HepG2 (cell line): ENCODE measurements around the gene GDI1. TPM values are rescaled to one million over a fixed set of nuclear protein-coding genes. Genes with fewer than 3 reads are reported as not detected.

Source experiments
- ATAC-seq: fragments of 200-7000 bp; cut with Tn5 transposase; 3 replicates; pipeline ENCODE4 v1.9.1; 2020; ENCODE audit warnings: mild to moderate bottlenecking, moderate library complexity
- BruUV-seq: library from RNA; stranded (reverse); fragments of 400-500 nt; replicated peaks from 2 replicates; lab custom pipeline; 2021; lab: Mats Ljungman, UMichigan
- CTCF ChIA-PET: fragments of 300-600 bp; formaldehyde crosslinking; extraction: SDS; loops from one replicate; lab custom pipeline; 2021; ENCODE audit warnings: low total read pairs, inconsistent platforms, low intra/inter-chr PET ratio; lab: Yijun Ruan, JAX
- POLR2A ChIA-PET: fragments of 350-600 bp; sonication (Branson Sonifier 250); formaldehyde crosslinking; loops from one replicate; lab custom pipeline; 2020; ENCODE audit warnings: antibody characterized with exemption, inconsistent platforms; lab: Yijun Ruan, JAX
- DNase-seq: peaks from one replicate; pipeline ENCODE4 v3.0.0-alpha.2; 2015; ENCODE audit warnings: low spot score
- FAIRE-seq: peaks from 3 replicates; lab custom pipeline; 2011; peaks lifted over from hg19 to GRCh38; lab: Jason Lieb, UNC
- H2AFZ ChIP-seq: one replicate; pipeline ENCODE4 v1.6.1; 2011; ENCODE audit warnings: low read length, inconsistent platforms
- H3K27ac ChIP-seq: fragments of 300-600 bp; 3 replicates; pipeline ENCODE4 v1.8.0; 2011; ENCODE audit warnings: mixed run types, mild to moderate bottlenecking, mixed read lengths, low read length, inconsistent platforms; ENCODE audit not compliant: insufficient read depth; ENCODE audit errors: extremely low read length
- H3K27me3 ChIP-seq, 2 experiments: fragments of 200-600 bp in 1 of 2; 2 replicates in 1 of 2; 3 replicates in 1 of 2; pipeline versions ENCODE4 v1.6.0 to v1.8.0; 2011; ENCODE audit warnings: low read length in 2 of 2, mild to moderate bottlenecking in 2 of 2, moderate library complexity in 2 of 2, inconsistent platforms in 1 of 2; ENCODE audit not compliant: insufficient read depth in 2 of 2, control insufficient read depth in 1 of 2
- H3K36me3 ChIP-seq, 2 experiments: fragments of 200-600 bp in 1 of 2; replicated peaks in 1 of 2; 2 replicates in 1 of 2; 3 replicates in 1 of 2; pipeline versions ENCODE4 v1.5.1 to v1.8.0; 2011; ENCODE audit warnings: low read length in 2 of 2, inconsistent platforms in 1 of 2; ENCODE audit not compliant: insufficient read depth in 2 of 2, control insufficient read depth in 1 of 2
- H3K4me1 ChIP-seq: 2 replicates; pipeline ENCODE4 v1.5.1; 2012; ENCODE audit warnings: low read length, inconsistent platforms; ENCODE audit not compliant: insufficient read depth
- H3K4me2 ChIP-seq: 2 replicates; pipeline ENCODE4 v1.6.0; 2011; ENCODE audit warnings: low read depth, low read length, inconsistent platforms
- H3K4me3 ChIP-seq, 3 experiments: fragments of 200-600 bp in 1 of 3; sonication (generic), shearing (Covaris generic) in 1 of 3; replicated peaks in 1 of 3; 2 replicates each; pipeline ENCODE4 v1.5.1; 2011 to 2016; ENCODE audit warnings: low read length in 3 of 3, inconsistent platforms in 2 of 3, low read depth in 2 of 3, mild to moderate bottlenecking in 2 of 3, control low read depth in 1 of 3, mixed read lengths in 1 of 3; ENCODE audit not compliant: insufficient read depth in 1 of 3
- H3K79me2 ChIP-seq: one replicate; pipeline ENCODE4 v1.6.1; 2011; ENCODE audit warnings: low read length, inconsistent platforms; ENCODE audit not compliant: insufficient read depth
- H3K9ac ChIP-seq: 2 replicates; pipeline ENCODE4 v1.6.0; 2011; ENCODE audit warnings: mild to moderate bottlenecking, low read depth, low read length, inconsistent platforms; ENCODE audit not compliant: insufficient read depth
- H3K9me3 ChIP-seq: 2 replicates; pipeline ENCODE4 v1.5.1; 2012; ENCODE audit warnings: mild to moderate bottlenecking, low read length
- H4K20me1 ChIP-seq: 2 replicates; pipeline ENCODE4 v1.6.0; 2011; ENCODE audit warnings: inconsistent platforms, mild to moderate bottlenecking, low read length, moderate library complexity; ENCODE audit not compliant: insufficient read depth
- CCDC6 ChIP-seq: sonication (generic); formaldehyde crosslinking; IDR thresholded peaks from 2 replicates; pipeline ENCODE4 v1.8.1; 2022; ENCODE audit warnings: mild to moderate bottlenecking, missing genetic modification reagents, moderate library complexity
- FOXK1 ChIP-seq: sonication (generic); formaldehyde crosslinking; IDR thresholded peaks from 2 replicates; pipeline ENCODE4 v1.4.0; 2020; ENCODE audit warnings: low read depth, missing genetic modification reagents, borderline replicate concordance
- GLI4 ChIP-seq: sonication (generic); formaldehyde crosslinking; IDR thresholded peaks from 2 replicates; pipeline ENCODE4 v1.5.1; 2020; ENCODE audit warnings: missing genetic modification reagents, mild to moderate bottlenecking, moderate library complexity, borderline replicate concordance
- GPN1 ChIP-seq: sonication (generic); formaldehyde crosslinking; IDR thresholded peaks from 2 replicates; pipeline ENCODE4 v1.5.1; 2020; ENCODE audit warnings: missing genetic modification reagents, borderline replicate concordance
- KDM2A ChIP-seq: sonication (generic); formaldehyde crosslinking; IDR thresholded peaks from 2 replicates; pipeline ENCODE4 v1.4.0; 2020; ENCODE audit warnings: low read depth, missing genetic modification reagents, borderline replicate concordance
- KMT2A ChIP-seq: sonication (generic); formaldehyde crosslinking; IDR thresholded peaks from 2 replicates; pipeline ENCODE4 v1.4.0; 2020; ENCODE audit warnings: missing genetic modification reagents
- MAZ ChIP-seq, 2 experiments: sonication (generic) in 1 of 2; formaldehyde crosslinking in 1 of 2; IDR thresholded peaks; 2 replicates each; pipeline versions ENCODE4 v1.5.0 to v1.6.1; 2012 to 2020; ENCODE audit warnings: low read depth in 2 of 2, mild to moderate bottlenecking in 2 of 2, borderline replicate concordance in 1 of 2, improper control_type of control experiment in 1 of 2, low read length in 1 of 2, missing genetic modification reagents in 1 of 2, moderate library complexity in 1 of 2
- MIER2 ChIP-seq: IDR thresholded peaks from 2 replicates; pipeline ENCODE4 v1.6.1; 2016; ENCODE audit warnings: missing biosample characterization, missing genetic modification reagents
- RARG ChIP-seq: sonication (generic); formaldehyde crosslinking; IDR thresholded peaks from 2 replicates; pipeline ENCODE4 v1.4.0; 2020; ENCODE audit warnings: low read depth, mild to moderate bottlenecking, missing genetic modification reagents
- RNF2 ChIP-seq: fragments of 450-650 bp; conservative IDR thresholded peaks from 2 replicates; pipeline ENCODE4 v1.6.1; 2016; ENCODE audit warnings: low read depth
- RORA ChIP-seq: sonication (generic); formaldehyde crosslinking; IDR thresholded peaks from 2 replicates; pipeline ENCODE4 v1.5.0; 2020; ENCODE audit warnings: mild to moderate bottlenecking, missing genetic modification reagents, moderate library complexity
- TFAP4 ChIP-seq: sonication (generic); IDR thresholded peaks from 2 replicates; pipeline ENCODE4 v1.6.1; 2016; ENCODE audit warnings: low read depth, borderline replicate concordance
- ZBED4 ChIP-seq: sonication (generic); formaldehyde crosslinking; IDR thresholded peaks from 2 replicates; pipeline ENCODE4 v1.4.0; 2020; ENCODE audit warnings: missing genetic modification reagents, borderline replicate concordance
- ZFYVE20 ChIP-seq: sonication (generic); formaldehyde crosslinking; IDR thresholded peaks from 2 replicates; pipeline ENCODE4 v1.8.0; 2023; ENCODE audit warnings: low read depth, mild to moderate bottlenecking, moderate library complexity, missing genetic modification reagents, borderline replicate concordance
- ZNF629 ChIP-seq: sonication (generic); formaldehyde crosslinking; conservative IDR thresholded peaks from 2 replicates; pipeline ENCODE4 v1.5.0; 2020; ENCODE audit warnings: missing genetic modification reagents
- ZNF790 ChIP-seq: sonication (generic); formaldehyde crosslinking; IDR thresholded peaks from 2 replicates; pipeline ENCODE4 v1.8.0; 2022; ENCODE audit warnings: missing genetic modification reagents, mild to moderate bottlenecking, borderline replicate concordance
- ZNF879 ChIP-seq: sonication (generic); formaldehyde crosslinking; IDR thresholded peaks from 2 replicates; pipeline ENCODE4 v1.8.1; 2023; ENCODE audit warnings: missing genetic modification reagents
- WGBS: methylation state at CpG from one replicate; pipeline ENCODE4 v1.1.6; 2017; ENCODE audit warnings: low lambda C conversion rate; 5-methylcytosine and 5-hydroxymethylcytosine counted together
- in situ Hi-C: cut with HindIII; loops from 2 replicates; pipeline ENCODE4 v1.10.0; 2017; ENCODE audit warnings: low pct_unique_long_range_greater_than_20kb; ENCODE audit not compliant: extremely low pct_ligation_motif_present
- intact Hi-C: fragments of 100-400 bp; cut with micrococcal nuclease; formaldehyde crosslinking; loops from one replicate; pipeline ENCODE4 v1.10.0; 2022; ENCODE audit not compliant: unreplicated experiment
- polyA plus RNA-seq, 8 experiments: library from polyadenylated mRNA; depleted of rRNA in 3 of 8; stranded (reverse) in 7 of 8; unstranded in 1 of 8; fragments of >200 nt; fragmentation: Illumina TruSeq in 4 of 8; extraction: Trizol in 4 of 8; gene quantifications; 2 replicates each; pipeline versions ENCODE4 v1.2.1 to v1.2.3, GENCODE V29; 2011 to 2016; ENCODE audit warnings: low read depth in 4 of 8, missing spikeins in 1 of 8, mixed read lengths in 1 of 8; ENCODE audit not compliant: insufficient read depth in 1 of 8
- total RNA-seq, 5 experiments: library from RNA; depleted of rRNA; stranded (reverse); fragments of >200 nt; fragmentation: Illumina TruSeq; extraction: Trizol; gene quantifications; 2 replicates each; pipeline ENCODE4 v1.2.3, GENCODE V29; 2016; ENCODE audit warnings: low read depth in 1 of 5
- TF ChIP-seq, protein P1 (sequence below): sonication (generic); formaldehyde crosslinking; IDR thresholded peaks from 2 replicates; pipeline ENCODE4 v1.9.0; 2021; ENCODE audit warnings: missing genetic modification reagents, borderline replicate concordance

Gene GDI1
- total and polyA plus RNA-seq, 2 of the 13 experiments (the other 11 are each of a cell fraction or from before 2014, with no cell fraction given) = 17.4 to 105 TPM

DNA sequence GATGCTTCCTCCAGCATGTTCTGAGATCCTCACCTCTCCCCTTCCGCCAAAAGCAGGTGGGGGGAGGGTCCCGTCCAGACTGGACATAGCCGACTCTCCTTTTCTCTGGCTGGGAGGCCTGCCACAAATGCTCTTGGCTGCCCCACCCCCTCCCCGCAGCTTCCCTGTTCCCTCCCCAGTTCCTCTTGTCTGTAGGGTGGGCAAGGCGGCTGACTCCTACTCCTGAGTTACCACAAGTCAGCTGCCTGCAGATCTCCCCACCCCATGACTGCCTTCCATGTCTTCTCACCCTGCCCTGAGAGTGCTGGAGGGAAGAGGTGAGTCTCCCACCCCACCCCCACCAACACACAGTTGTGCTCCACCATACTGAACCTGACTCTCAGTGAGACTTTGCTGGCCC lies 5.6 kb upstream of the GDI1 start:
- Histone ChIP-seq H3K9me3 (no peaks in the 10 kb centered on the region), H3K36me3 (no peaks in the 10 kb centered on the region; a peak in 3 of 5 replicates), H3K4me1 (peaks cover 33% of the 10 kb centered on the region), H3K4me2 (no peak overlapping the region), H3K9ac (no peak overlapping the region), H3K79me2 (peaks cover 15% of the 10 kb centered on the region), H3K4me3 (no peak overlapping the region), H3K27ac (no peak overlapping the region), H4K20me1 (no peaks in the 10 kb centered on the region), H2AFZ (no peak overlapping the region), H3K27me3 (no peaks in the 10 kb centered on the region)
- intact Hi-C loops = no loop called here
- ATAC-seq (no peak), DNase-seq (no peak), FAIRE-seq (no peak)
- BruUV-seq = no TSS peak
- ChIA-PET POLR2A (interaction anchor here (1.3 kb wide), 1 partner anchor 20 kb away, joined by 3 read pairs; the partner anchor contains the start of gene TAFAZZIN), CTCF (no interaction called here)
- 100% methylated on average over 2 of the region's 5 CpGs for WGBS
- in situ Hi-C loops = no loop called here
- TF ChIP-seq GPN1 (no peak), ZNF629 (CRISPR knock-in tag) (no peak), ZNF879 (CRISPR knock-in tag) (no peak), GLI4 (no peak), RORA (no peak), MIER2 (no peak), RNF2 (no peak), KDM2A (CRISPR knock-in tag) (no peak), ZFYVE20 (no peak), TFAP4 (no peak), RARG (CRISPR knock-in tag) (no peak), CCDC6 (CRISPR knock-in tag) (no peak), FOXK1 (CRISPR knock-in tag) (no peak), ZNF790 (CRISPR knock-in tag) (no peak), ZBED4 (CRISPR knock-in tag) (no peak), KMT2A (CRISPR knock-in tag) (no peak), MAZ (IDR thresholded peaks at IDR 0.05; ENCODE audit: borderline replicate concordance, low read depth, low read length) (no peak), MAZ (CRISPR knock-in tag; IDR thresholded peaks at IDR 0.05; ENCODE audit: low read depth) (no peak)
- TF ChIP-seq, protein P1, sequence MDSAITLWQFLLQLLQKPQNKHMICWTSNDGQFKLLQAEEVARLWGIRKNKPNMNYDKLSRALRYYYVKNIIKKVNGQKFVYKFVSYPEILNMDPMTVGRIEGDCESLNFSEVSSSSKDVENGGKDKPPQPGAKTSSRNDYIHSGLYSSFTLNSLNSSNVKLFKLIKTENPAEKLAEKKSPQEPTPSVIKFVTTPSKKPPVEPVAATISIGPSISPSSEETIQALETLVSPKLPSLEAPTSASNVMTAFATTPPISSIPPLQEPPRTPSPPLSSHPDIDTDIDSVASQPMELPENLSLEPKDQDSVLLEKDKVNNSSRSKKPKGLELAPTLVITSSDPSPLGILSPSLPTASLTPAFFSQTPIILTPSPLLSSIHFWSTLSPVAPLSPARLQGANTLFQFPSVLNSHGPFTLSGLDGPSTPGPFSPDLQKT = no peak
